Smooth muscle cell (in vitro differentiated cells): ENCODE data around the gene NTSR1. TPM values are rescaled to one million over a fixed set of nuclear protein-coding genes. Genes with fewer than 3 reads are reported as not detected.

Experiments
- DNase-seq: peaks from one replicate; lab custom pipeline; 2025; ENCODE audit not compliant: unreplicated experiment; lab: John Stamatoyannopoulos, UW
- H2AFZ ChIP-seq: fragments of 200-600 bp; sonication (generic); 2 replicates; pipeline ENCODE4 v1.6.0; 2016; ENCODE audit warnings: antibody characterized with exemption, low read depth, mild to moderate bottlenecking
- H3F3A ChIP-seq: fragments of 200-600 bp; sonication (generic); 2 replicates; pipeline ENCODE4 v1.6.0; 2017; ENCODE audit warnings: antibody characterized with exemption, low read depth
- H3K27ac ChIP-seq: fragments of 200-600 bp; sonication (generic); 2 replicates; pipeline ENCODE4 v1.5.1; 2016; ENCODE audit warnings: low read depth, mild to moderate bottlenecking
- H3K27me3 ChIP-seq: fragments of 200-600 bp; sonication (generic); 2 replicates; pipeline ENCODE4 v1.6.1; 2016; ENCODE audit warnings: low read depth, mild to moderate bottlenecking
- H3K36me3 ChIP-seq: fragments of 200-600 bp; sonication (generic); 2 replicates; pipeline ENCODE4 v1.5.1; 2016; ENCODE audit warnings: low read depth
- H3K4me1 ChIP-seq: fragments of 200-600 bp; sonication (generic); 2 replicates; pipeline ENCODE4 v1.5.1; 2016; ENCODE audit warnings: low read depth
- H3K4me2 ChIP-seq: fragments of 200-600 bp; sonication (generic); 2 replicates; pipeline ENCODE4 v1.6.0; 2016; ENCODE audit warnings: mild to moderate bottlenecking
- H3K4me3 ChIP-seq: fragments of 200-600 bp; sonication (generic); 2 replicates; pipeline ENCODE4 v1.5.1; 2016; ENCODE audit warnings: mild to moderate bottlenecking
- H3K79me2 ChIP-seq: fragments of 200-600 bp; sonication (generic); 2 replicates; pipeline ENCODE4 v1.6.0; 2016; ENCODE audit warnings: low read depth, mild to moderate bottlenecking
- H3K9ac ChIP-seq: fragments of 200-600 bp; sonication (generic); 2 replicates; pipeline ENCODE4 v1.6.0; 2016; ENCODE audit warnings: low read depth
- H3K9me3 ChIP-seq: fragments of 200-600 bp; sonication (generic); replicated peaks from 2 replicates; pipeline ENCODE4 v1.5.1; 2016; ENCODE audit warnings: low read depth
- H4K20me1 ChIP-seq: fragments of 200-600 bp; sonication (generic); 2 replicates; pipeline ENCODE4 v1.6.0; 2016; ENCODE audit warnings: low read depth
- WGBS: methylation state at CpG from one replicate; pipeline ENCODE4 v1.1.7; 2016; ENCODE audit warnings: low lambda C conversion rate; 5-methylcytosine and 5-hydroxymethylcytosine counted together
- polyA plus RNA-seq: library from polyadenylated mRNA; unstranded; fragments of >200 nt; fragmentation: Nextera tagmentation; extraction: Ambion mirVana; gene quantifications from 2 replicates; pipeline ENCODE4 v1.2.1, GENCODE V29; 2016
- total RNA-seq: library from RNA; depleted of rRNA; stranded (reverse); fragments of >200 nt; gene quantifications from 2 replicates; pipeline ENCODE4 v1.2.3, GENCODE V29; 2014
- TF ChIP-seq, protein P1 (sequence below): fragments of 200-600 bp; sonication (generic); IDR thresholded peaks from 2 replicates; pipeline ENCODE4 v1.5.1; 2017; ENCODE audit warnings: borderline replicate concordance, mild to moderate bottlenecking, antibody characterized with exemption; ENCODE audit not compliant: insufficient read depth, poor library complexity, severe bottlenecking

The NTSR1 gene
- total and polyA plus RNA-seq, 2 experiments from 2014 or later, result 0.09 TPM; not detected in 1

DNA sequence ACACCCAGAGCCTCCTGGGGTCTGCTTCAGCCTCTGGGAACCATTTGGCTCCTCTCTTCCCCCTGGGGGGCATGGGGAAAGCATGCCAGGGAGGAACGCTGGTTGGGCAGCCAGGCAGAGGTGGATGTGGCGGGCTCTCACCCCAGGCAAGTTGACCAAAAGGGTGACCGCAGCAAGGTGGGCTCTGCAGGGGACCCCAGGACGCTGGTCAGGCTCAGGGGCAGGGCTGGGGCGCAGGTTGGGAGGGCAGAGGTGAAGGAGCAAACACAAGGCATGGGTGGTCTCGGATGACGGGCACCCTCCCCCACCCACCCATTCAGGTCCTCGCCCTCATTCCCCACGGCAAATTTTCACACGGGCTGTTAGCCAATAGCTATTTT, 57.4 kb downstream of the NTSR1 start:
- TF ChIP-seq, protein P1, sequence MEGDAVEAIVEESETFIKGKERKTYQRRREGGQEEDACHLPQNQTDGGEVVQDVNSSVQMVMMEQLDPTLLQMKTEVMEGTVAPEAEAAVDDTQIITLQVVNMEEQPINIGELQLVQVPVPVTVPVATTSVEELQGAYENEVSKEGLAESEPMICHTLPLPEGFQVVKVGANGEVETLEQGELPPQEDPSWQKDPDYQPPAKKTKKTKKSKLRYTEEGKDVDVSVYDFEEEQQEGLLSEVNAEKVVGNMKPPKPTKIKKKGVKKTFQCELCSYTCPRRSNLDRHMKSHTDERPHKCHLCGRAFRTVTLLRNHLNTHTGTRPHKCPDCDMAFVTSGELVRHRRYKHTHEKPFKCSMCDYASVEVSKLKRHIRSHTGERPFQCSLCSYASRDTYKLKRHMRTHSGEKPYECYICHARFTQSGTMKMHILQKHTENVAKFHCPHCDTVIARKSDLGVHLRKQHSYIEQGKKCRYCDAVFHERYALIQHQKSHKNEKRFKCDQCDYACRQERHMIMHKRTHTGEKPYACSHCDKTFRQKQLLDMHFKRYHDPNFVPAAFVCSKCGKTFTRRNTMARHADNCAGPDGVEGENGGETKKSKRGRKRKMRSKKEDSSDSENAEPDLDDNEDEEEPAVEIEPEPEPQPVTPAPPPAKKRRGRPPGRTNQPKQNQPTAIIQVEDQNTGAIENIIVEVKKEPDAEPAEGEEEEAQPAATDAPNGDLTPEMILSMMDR, result no peak
- H3F3A ChIP-seq, result no peaks in the 10 kb centered on the region
- H3K4me2 ChIP-seq, result no peak overlapping the region
- no peaks in the 10 kb centered on the region for H3K79me2 ChIP-seq
- no peak for DNase-seq
- no peaks in the 10 kb centered on the region for H3K9me3 ChIP-seq
- H2AFZ ChIP-seq, result no peak overlapping the region
- no peaks in the 10 kb centered on the region for H4K20me1 ChIP-seq
- no peak overlapping the region for H3K9ac ChIP-seq
- H3K36me3 ChIP-seq, result no peaks in the 10 kb centered on the region
- no peaks in the 10 kb centered on the region for H3K27me3 ChIP-seq
- peaks cover 12% of the 10 kb centered on the region for H3K4me1 ChIP-seq
- H3K4me3 ChIP-seq, result no peak overlapping the region
- H3K27ac ChIP-seq, result no peak overlapping the region
- 90% methylated on average over 8 of the region's 10 CpGs for WGBS

DNA sequence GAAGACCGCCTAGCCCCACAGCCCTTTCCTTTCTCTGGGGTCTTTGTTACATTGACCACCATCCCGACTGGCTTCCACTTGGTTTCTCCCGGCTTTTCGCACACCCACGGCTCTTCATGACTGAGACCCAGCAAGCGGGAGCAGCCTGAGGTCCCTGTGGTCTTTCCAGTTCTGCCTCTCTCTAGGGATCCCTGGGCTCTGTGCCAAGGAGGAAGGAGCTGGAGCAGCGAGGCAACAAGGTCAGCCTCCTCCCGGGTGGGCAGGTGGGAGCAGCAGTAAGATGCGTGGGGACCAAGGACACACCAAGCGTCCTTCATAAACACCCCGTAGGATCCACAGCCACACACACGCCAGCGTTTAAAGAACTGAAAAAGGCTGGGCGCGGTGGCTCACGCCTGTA, 58.1 kb downstream of the NTSR1 start:
- Histone ChIP-seq H3K4me1 (peaks cover 7% of the 10 kb centered on the region), H2AFZ (no peak overlapping the region), H3K4me2 (no peak overlapping the region), H3K9ac (no peak overlapping the region), H3K27ac (no peak overlapping the region), H3K4me3 (no peak overlapping the region), H3F3A (no peaks in the 10 kb centered on the region), H3K79me2 (no peaks in the 10 kb centered on the region), H3K27me3 (no peaks in the 10 kb centered on the region), H4K20me1 (no peaks in the 10 kb centered on the region), H3K36me3 (no peaks in the 10 kb centered on the region), H3K9me3 (no peaks in the 10 kb centered on the region)
- 90% methylated on average over 16 of the region's 16 CpGs for WGBS
- TF ChIP-seq, protein P1, result no peak
- no peak for DNase-seq

GRCh38 chr20:62768234-62768546, 59.6 kb downstream of the NTSR1 start:
- H2AFZ ChIP-seq, result no peak overlapping the region
- H3K36me3 ChIP-seq, result no peaks in the 10 kb centered on the region
- peaks cover 7% of the 10 kb centered on the region for H3K4me1 ChIP-seq
- H3K9ac ChIP-seq, result no peak overlapping the region
- DNase-seq, result no peak
- TF ChIP-seq, protein P1, result no peak
- H3K79me2 ChIP-seq, result no peaks in the 10 kb centered on the region
- no peak overlapping the region for H3K27ac ChIP-seq
- no peaks in the 10 kb centered on the region for H3K9me3 ChIP-seq
- H3K4me2 ChIP-seq, result peak overlapping the region; percentile 52
- no peak overlapping the region for H3K4me3 ChIP-seq
- WGBS, result 93% methylated on average over 8 of the region's 8 CpGs
- H3K27me3 ChIP-seq, result no peaks in the 10 kb centered on the region
- H4K20me1 ChIP-seq, result no peaks in the 10 kb centered on the region
- H3F3A ChIP-seq, result no peaks in the 10 kb centered on the region

DNA sequence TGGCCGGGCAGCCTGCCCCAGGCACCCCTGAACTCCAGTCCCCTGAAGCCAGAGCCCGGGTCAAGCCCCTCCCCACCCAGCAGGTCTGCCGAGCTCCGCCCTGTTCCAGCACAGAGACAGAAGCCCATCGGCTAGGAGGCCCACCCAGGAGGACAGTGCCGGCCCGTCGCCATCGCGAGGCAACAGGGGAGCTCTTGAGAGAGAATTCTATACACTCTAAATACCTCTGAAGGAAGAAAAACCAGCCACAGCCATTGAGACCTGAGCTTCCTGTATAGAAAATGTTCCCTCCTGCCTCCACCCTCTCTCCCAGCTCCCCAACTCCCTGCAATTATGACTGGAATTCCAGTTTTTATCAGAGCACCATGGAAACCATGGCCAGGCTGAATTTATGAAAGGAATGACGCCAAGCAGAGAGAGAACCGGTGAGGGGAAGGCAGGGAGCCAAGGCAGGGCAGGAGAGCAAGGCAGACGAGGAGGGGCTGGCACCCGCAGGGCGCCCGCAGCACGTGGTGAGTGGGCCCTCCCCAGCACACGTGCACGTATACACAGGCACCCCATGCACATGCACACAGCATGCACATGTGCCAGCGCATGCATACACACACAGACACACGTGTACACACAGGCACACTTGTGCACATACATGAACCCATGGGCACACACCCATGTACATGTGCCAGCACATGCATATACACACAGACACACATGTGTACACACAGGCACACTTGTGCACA, 60.1 kb downstream of the NTSR1 start:
- Histone ChIP-seq H3K4me3 (no peak overlapping the region), H2AFZ (no peak overlapping the region), H3F3A (no peaks in the 10 kb centered on the region), H3K79me2 (no peaks in the 10 kb centered on the region), H3K4me1 (peaks cover 7% of the 10 kb centered on the region), H3K9me3 (no peaks in the 10 kb centered on the region), H3K27me3 (no peaks in the 10 kb centered on the region), H3K27ac (no peak overlapping the region), H3K9ac (no peak overlapping the region), H3K36me3 (no peaks in the 10 kb centered on the region), H4K20me1 (no peaks in the 10 kb centered on the region), H3K4me2 (peak overlapping the region; percentile 52)
- TF ChIP-seq, protein P1, result no peak
- DNase-seq, result no peak
- 75% methylated on average over 17 of the region's 21 CpGs for WGBS
